ENCODE data around the gene SND1. TPM values are rescaled to one million over a fixed set of nuclear protein-coding genes. Genes with fewer than 3 reads are reported as not detected.

Gene SND1
- total and polyA plus RNA-seq, 4 donors = 59.4 to 214 (median 84.1) TPM

- TF ChIP-seq, protein P1, sequence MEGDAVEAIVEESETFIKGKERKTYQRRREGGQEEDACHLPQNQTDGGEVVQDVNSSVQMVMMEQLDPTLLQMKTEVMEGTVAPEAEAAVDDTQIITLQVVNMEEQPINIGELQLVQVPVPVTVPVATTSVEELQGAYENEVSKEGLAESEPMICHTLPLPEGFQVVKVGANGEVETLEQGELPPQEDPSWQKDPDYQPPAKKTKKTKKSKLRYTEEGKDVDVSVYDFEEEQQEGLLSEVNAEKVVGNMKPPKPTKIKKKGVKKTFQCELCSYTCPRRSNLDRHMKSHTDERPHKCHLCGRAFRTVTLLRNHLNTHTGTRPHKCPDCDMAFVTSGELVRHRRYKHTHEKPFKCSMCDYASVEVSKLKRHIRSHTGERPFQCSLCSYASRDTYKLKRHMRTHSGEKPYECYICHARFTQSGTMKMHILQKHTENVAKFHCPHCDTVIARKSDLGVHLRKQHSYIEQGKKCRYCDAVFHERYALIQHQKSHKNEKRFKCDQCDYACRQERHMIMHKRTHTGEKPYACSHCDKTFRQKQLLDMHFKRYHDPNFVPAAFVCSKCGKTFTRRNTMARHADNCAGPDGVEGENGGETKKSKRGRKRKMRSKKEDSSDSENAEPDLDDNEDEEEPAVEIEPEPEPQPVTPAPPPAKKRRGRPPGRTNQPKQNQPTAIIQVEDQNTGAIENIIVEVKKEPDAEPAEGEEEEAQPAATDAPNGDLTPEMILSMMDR (IDR thresholded peaks at IDR 0.05; ENCODE audit: low read depth, low read length, missing input control) = no peak
- TF ChIP-seq RAD21 (IDR thresholded peaks at IDR 0.05) = no peak
These were observed 422.3 kb downstream of the SND1 start (continued) for GRCh38 chr7:128074336-128074735.

DNA sequence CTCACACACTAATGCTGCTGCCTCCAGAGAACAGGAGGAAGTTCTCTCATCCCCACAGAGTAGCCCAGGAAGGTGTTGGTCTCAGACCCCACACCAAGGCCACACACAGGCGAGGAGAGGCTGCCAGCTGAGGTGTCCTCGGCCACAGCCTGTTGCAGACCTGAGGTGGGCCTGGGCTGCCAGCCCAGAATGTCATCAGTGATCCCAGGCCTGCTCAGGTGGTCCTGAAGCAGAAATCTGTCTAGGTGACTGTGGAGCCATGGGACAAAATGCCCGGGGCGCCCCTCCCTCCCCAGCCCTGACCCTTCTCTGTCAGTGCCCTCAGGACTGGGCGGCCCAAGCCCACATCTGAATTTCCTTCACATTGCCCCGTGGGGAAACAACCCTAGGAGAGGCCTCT, 422.7 kb downstream of the SND1 start:
- Histone ChIP-seq H3K4me3 (ENCODE audit: low read depth in 1 of 3, low read length in 3 of 3) (no peak overlapping the region), H3K27ac (ENCODE audit: low read depth in 1 of 2, low read length in 2 of 2) (no peak overlapping the region), H3K36me3 (ENCODE audit: control insufficient read depth in 4 of 4, insufficient read depth in 3 of 4, low read depth in 1 of 4, low read length in 3 of 4) (peaks cover 3 to 18% (median 6%) of the 10 kb centered on the region in 4 donors), H3K9ac (ENCODE audit: low read depth in 1 of 2, low read length in 2 of 2) (no peak overlapping the region), H3K27me3 (ENCODE audit: control insufficient read depth in 4 of 4, insufficient read depth in 4 of 4, low read length in 3 of 4) (no peaks in the 10 kb centered on the region), H3K9me3 (ENCODE audit: control insufficient read depth in 4 of 4, low read length in 3 of 4) (no peaks in the 10 kb centered on the region), H3K4me1 (ENCODE audit: control insufficient read depth in 4 of 4, insufficient read depth in 4 of 4, low read length in 3 of 4) (peaks cover 0 to 15% (median 8%) of the 10 kb centered on the region in 4 donors)
- TF ChIP-seq HNF4G (IDR thresholded peaks at IDR 0.05) = no peak
- no peak for TF ChIP-seq EGR1 (IDR thresholded peaks at IDR 0.05; ENCODE audit: low read depth in 2 of 2)
- TF ChIP-seq RAD21 (IDR thresholded peaks at IDR 0.05) = no peak
- TF ChIP-seq FOXA1 (IDR thresholded peaks at IDR 0.05) = no peak
- TF ChIP-seq, protein P1 (IDR thresholded peaks at IDR 0.05; ENCODE audit: low read depth, low read length, missing input control) = no peak
- TF ChIP-seq ATF3 (IDR thresholded peaks at IDR 0.05) = no peak
- no peak for TF ChIP-seq GABPA (IDR thresholded peaks at IDR 0.05 in 1 of 2, conservative IDR thresholded peaks at IDR 0.05 in 1 of 2)
- TF ChIP-seq JUND (IDR thresholded peaks at IDR 0.05) = no peak
- TF ChIP-seq FOXA2 (IDR thresholded peaks at IDR 0.05) = no peak
- no peak for TF ChIP-seq MAX (IDR thresholded peaks at IDR 0.05)
- TF ChIP-seq ZBTB33 (IDR thresholded peaks at IDR 0.05) = no peak
- TF ChIP-seq SP1 (IDR thresholded peaks at IDR 0.05) = no peak
- no peak for TF ChIP-seq NR2F2 (IDR thresholded peaks at IDR 0.05)
- no peak for TF ChIP-seq REST (IDR thresholded peaks at IDR 0.05)
- TF ChIP-seq TAF1 (conservative IDR thresholded peaks at IDR 0.05) = no peak
- DNase-seq (ENCODE audit: low spot score) = no peak
- WGBS = 92% methylated on average over 6 of the region's 6 CpGs

All from liver (tissue), 9 donors.